HFF-Myc (cell line): ENCODE measurements around the gene MFSD11.

Source experiments
- DNase-seq: peaks from one replicate; pipeline ENCODE4 v3.0.0-alpha.2; 2011; ENCODE audit warnings: low read depth; ENCODE audit errors: extremely low read depth
- H3K4me3 ChIP-seq: replicated peaks from 2 replicates; pipeline ENCODE4 v1.5.1; 2011; ENCODE audit warnings: low read depth, mild to moderate bottlenecking, control low read depth, low read length
- TF ChIP-seq, protein P1 (sequence below): IDR thresholded peaks from 2 replicates; pipeline ENCODE4 v1.5.1; 2012; ENCODE audit warnings: mild to moderate bottlenecking, low read depth, low read length, control low read depth; ENCODE audit errors: missing control alignments

The MFSD11 gene

DNA sequence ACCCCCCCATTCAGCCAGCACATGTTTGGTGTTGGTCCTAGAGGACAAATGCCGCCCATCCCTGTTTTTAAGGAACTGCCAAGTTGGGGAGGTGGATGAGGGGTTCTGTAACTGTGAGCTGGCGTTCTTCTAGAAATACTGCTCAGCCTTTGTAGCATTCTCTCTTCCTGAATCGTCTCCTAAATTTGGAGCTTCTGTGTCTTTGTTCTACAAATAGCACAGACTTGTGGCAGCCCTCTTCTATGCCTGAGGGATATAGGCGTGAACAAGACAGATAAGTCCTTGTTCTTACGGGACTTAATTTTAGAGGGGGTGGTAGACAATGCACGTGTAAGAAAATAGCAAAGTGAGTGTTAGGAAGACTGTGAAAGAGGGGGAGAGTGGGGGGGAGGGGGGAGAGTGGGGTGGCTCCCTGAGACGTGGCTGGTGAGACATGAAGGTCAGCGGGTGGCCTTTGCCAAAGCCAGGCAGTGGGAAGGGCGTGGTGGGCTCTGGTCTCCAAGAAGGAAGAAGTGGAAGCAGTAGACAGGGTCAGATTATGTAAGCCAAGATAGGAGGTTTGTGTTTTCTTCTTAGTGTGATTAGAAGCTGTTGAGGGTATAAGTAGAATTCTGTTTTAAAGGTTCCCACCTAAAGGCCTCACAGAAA is 9.9 kb downstream of the MFSD11 start:
- TF ChIP-seq, protein P1, sequence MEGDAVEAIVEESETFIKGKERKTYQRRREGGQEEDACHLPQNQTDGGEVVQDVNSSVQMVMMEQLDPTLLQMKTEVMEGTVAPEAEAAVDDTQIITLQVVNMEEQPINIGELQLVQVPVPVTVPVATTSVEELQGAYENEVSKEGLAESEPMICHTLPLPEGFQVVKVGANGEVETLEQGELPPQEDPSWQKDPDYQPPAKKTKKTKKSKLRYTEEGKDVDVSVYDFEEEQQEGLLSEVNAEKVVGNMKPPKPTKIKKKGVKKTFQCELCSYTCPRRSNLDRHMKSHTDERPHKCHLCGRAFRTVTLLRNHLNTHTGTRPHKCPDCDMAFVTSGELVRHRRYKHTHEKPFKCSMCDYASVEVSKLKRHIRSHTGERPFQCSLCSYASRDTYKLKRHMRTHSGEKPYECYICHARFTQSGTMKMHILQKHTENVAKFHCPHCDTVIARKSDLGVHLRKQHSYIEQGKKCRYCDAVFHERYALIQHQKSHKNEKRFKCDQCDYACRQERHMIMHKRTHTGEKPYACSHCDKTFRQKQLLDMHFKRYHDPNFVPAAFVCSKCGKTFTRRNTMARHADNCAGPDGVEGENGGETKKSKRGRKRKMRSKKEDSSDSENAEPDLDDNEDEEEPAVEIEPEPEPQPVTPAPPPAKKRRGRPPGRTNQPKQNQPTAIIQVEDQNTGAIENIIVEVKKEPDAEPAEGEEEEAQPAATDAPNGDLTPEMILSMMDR: no peak
- no peak for DNase-seq

DNA sequence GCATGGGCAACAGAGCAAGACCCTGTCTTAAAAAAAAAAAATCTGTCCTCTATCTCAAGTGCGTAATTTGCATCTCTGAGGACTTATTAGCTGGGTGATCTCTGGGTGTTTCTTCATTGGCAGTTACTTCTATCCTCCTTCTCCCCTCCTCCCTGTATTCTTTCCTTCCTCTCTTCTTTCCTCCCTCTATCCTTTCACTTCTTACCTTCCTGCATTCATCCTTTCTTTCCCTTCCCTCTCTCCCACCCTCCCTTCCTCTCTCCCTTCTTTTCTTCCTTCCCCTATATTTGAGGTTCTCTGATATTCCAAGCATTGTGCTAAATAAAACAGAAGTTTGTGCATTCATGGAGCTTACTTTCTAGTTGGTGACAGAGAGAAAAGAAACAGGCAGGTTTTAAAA is 10.7 kb downstream of the MFSD11 start:
- TF ChIP-seq, protein P1: no peak

More for the DNA sequence above, 9.9 kb downstream of the MFSD11 start:
- no peak overlapping the region for H3K4me3 ChIP-seq

DNA sequence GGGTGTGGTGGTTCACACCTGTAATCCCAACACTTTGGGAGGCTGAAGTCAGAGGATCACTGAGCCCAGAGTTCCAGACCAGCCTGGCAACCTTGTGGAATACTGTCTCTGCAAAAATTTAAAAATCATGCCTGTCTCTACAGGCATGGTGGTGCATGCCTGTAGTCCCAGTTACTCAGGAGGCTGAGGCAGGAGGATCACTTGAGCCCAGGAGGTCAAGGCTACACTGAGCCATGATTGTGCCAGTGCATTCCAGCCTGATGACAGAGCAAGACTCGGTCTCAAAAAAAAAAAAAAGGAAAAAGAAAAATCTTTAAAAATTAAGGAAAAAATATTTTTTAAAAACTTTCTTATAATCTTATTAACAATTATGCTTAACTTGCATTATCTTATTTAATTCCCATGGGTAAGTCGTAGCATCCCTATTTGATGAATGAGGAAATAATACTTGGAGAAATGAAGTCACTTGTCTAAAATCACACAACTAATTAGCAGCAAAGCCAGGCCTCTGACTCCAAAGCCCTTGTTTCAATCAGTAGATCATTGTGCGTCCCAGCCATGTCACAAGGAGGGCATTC is 13.6 kb downstream of the MFSD11 start:
- DNase-seq: no peak
- H3K4me3 ChIP-seq: no peak overlapping the region
- TF ChIP-seq, protein P1: no peak

More for the DNA sequence above, 10.7 kb downstream of the MFSD11 start:
- DNase-seq: no peak
- H3K4me3 ChIP-seq: no peak overlapping the region

DNA sequence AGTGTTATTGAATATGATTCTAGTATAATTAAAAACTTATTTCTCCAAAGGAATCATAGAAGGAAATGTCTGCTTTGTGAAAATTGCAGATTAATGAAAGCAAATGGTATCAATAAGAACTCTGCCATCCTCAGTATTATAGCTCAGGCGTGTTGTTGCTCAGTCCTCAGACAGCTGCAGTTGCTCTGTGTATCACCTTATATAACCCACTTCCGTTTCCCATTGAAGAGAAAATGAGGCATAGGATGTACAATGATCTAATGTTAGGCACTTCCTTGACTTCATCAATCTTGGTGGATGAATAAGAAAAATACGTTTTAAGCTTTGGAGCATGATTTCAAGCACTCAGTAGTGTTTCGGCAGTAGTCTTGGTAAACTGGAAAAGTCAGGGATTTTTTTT is 14.1 kb downstream of the MFSD11 start:
- DNase-seq: no peak
- no peak overlapping the region for H3K4me3 ChIP-seq
- TF ChIP-seq, protein P1: no peak

DNA sequence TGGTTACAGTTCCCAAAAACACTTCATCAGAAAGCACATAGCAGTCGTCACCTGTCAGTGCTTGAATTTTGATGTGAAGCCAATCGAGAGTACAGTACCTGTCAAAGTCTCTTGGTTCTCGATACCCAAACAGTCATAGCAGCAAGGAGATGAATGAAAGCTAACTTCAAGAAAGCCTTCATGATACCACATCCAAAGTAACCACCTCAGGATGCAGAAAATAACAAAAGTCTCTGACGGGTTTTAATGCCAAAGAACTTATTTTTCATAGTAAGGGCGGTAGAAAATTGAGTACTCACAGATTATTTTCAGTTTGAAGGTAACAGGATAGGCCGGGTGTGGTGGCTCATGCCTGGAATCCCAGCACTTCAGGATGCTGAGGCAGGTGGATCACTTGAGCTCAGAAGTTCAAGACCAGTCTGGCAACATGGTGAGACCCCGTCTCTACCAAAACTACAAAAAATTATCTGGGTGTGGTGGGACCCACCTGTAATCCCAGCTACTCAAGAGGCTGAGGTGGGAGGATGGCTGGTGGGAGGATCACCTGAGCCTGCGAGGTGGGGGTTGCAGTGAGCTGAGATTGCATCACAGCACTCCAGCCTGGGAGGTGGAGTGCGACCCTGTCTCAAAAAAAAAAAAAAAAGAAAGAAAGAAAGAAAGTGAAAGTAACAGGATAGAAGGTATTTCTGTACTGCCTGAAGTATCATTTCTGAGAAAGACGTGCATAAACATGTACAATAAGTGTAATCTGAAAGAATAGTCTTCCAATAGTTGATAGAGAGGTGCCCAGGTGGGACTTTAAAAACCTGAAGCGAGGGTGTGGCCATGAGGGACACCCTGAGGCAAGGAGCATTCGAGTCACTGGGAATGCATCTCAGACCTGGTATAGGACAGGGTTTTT is 15.4 kb downstream of the MFSD11 start:
- no peak for DNase-seq
- no peak overlapping the region for H3K4me3 ChIP-seq
- TF ChIP-seq, protein P1: no peak

DNA sequence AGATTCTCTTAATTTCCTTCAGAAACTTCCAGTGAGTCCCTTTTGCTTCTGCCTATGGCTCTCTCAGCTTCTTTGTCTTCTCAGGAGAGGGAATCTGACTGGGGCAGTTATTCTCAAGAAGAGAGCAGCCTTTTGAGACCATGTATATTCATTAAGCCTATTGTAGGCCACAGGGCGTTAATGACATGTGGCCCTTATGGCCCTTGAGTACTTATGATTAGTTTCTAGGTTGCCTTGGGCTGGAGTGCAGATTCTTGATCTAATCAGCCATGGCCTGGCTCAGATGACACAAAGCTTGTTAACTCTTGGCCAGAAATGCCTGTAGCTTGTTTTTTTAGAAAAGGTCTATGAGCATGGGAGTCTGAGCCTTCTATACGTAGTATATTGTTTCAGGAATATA is 17.4 kb downstream of the MFSD11 start:
- no peak for DNase-seq
- H3K4me3 ChIP-seq: no peak overlapping the region
- TF ChIP-seq, protein P1: no peak
